DND-41 (cell line): Measurements from ENCODE around the gene GINS2.

Source experiments
- ATAC-seq: fragments of 200-7000 bp; cut with Tn5 transposase; 3 replicates; pipeline ENCODE4 v1.9.1; 2021; ENCODE audit warnings: low read depth; ENCODE audit not compliant: insufficient read depth
- DNase-seq: peaks from one replicate; pipeline ENCODE4 v3.0.0-alpha.2; 2020
- H2AFZ ChIP-seq: 2 replicates; pipeline ENCODE4 v1.6.0; 2012; ENCODE audit warnings: low read depth, low read length
- H3K27ac ChIP-seq: 2 replicates; pipeline ENCODE4 v1.5.1; 2012; ENCODE audit warnings: low read length, inconsistent platforms
- H3K27me3 ChIP-seq: fragments of 200-600 bp; sonication (generic); 2 replicates; pipeline ENCODE4 v1.6.0; 2012; ENCODE audit warnings: low read length, mild to moderate bottlenecking, inconsistent platforms; ENCODE audit not compliant: insufficient read depth, poor library complexity
- H3K36me3 ChIP-seq: 2 replicates; pipeline ENCODE4 v1.5.1; 2012; ENCODE audit warnings: low read length, inconsistent platforms; ENCODE audit not compliant: insufficient read depth
- H3K4me1 ChIP-seq: 2 replicates; pipeline ENCODE4 v1.5.1; 2012; ENCODE audit warnings: mild to moderate bottlenecking, low read length; ENCODE audit not compliant: insufficient read depth
- H3K4me2 ChIP-seq: 2 replicates; pipeline ENCODE4 v1.6.0; 2012; ENCODE audit warnings: mild to moderate bottlenecking, moderate library complexity, low read length, inconsistent platforms; ENCODE audit not compliant: insufficient read depth
- H3K4me3 ChIP-seq, 2 experiments: fragments of 200-600 bp in 1 of 2; shearing (Covaris generic) in 1 of 2; 2 replicates each; pipeline ENCODE4 v1.5.1; 2012 to 2016; ENCODE audit warnings: inconsistent platforms in 2 of 2, low read length in 2 of 2, mild to moderate bottlenecking in 2 of 2, low read depth in 1 of 2, moderate library complexity in 1 of 2
- H3K79me2 ChIP-seq: 2 replicates; pipeline ENCODE4 v1.6.0; 2012; ENCODE audit warnings: low read length, inconsistent platforms; ENCODE audit not compliant: insufficient read depth
- H3K9ac ChIP-seq: 2 replicates; pipeline ENCODE4 v1.6.0; 2012; ENCODE audit warnings: low read depth, mild to moderate bottlenecking, inconsistent platforms, low read length, moderate library complexity
- H3K9me3 ChIP-seq: 2 replicates; pipeline ENCODE4 v1.5.1; 2012; ENCODE audit warnings: low read length, moderate library complexity, mild to moderate bottlenecking, inconsistent platforms; ENCODE audit not compliant: insufficient read depth, severe bottlenecking
- H4K20me1 ChIP-seq: 2 replicates; pipeline ENCODE4 v1.6.0; 2012; ENCODE audit warnings: low read length; ENCODE audit not compliant: insufficient read depth
- CTCF ChIP-seq: IDR thresholded peaks from 2 replicates; pipeline ENCODE4 v1.5.1; 2012; ENCODE audit warnings: borderline replicate concordance, low read length, moderate library complexity, mild to moderate bottlenecking; ENCODE audit not compliant: poor library complexity, severe bottlenecking; ENCODE audit errors: extremely low read depth
- EZH2 ChIP-seq: IDR thresholded peaks from 3 replicates; pipeline ENCODE4 v1.6.1; 2012; ENCODE audit warnings: borderline replicate concordance, low read depth, mild to moderate bottlenecking, moderate library complexity, low read length, inconsistent platforms; ENCODE audit not compliant: severe bottlenecking

Gene GINS2

GRCh38 chr16:85678016-85678415 is 10.7 kb downstream of the GINS2 start:
- peaks cover 98% of the 10 kb centered on the region for H3K36me3 ChIP-seq
- H3K4me2 ChIP-seq = no peak overlapping the region
- H3K4me1 ChIP-seq = no peaks in the 10 kb centered on the region
- peaks cover 15% of the 10 kb centered on the region; the same call in 1 of the 2 replicates for H3K79me2 ChIP-seq
- peaks cover 48% of the 10 kb centered on the region for H4K20me1 ChIP-seq
- ATAC-seq (no peak), DNase-seq (no peak)
- H3K4me3 ChIP-seq = no peak overlapping the region
- no peaks in the 10 kb centered on the region for H3K9me3 ChIP-seq
- H2AFZ ChIP-seq = no peak overlapping the region
- H3K27me3 ChIP-seq = no peaks in the 10 kb centered on the region
- TF ChIP-seq CTCF = no peak
- TF ChIP-seq EZH2 = no peak
- H3K9ac ChIP-seq = no peak overlapping the region
- no peak overlapping the region for H3K27ac ChIP-seq

- no peaks in the 10 kb centered on the region for H3K4me1 ChIP-seq
- H3K27ac ChIP-seq = no peak overlapping the region
- peaks cover 42% of the 10 kb centered on the region for H4K20me1 ChIP-seq
- ATAC-seq (no peak), DNase-seq (no peak)
- H3K27me3 ChIP-seq = no peaks in the 10 kb centered on the region
- H2AFZ ChIP-seq = no peak overlapping the region
- H3K4me2 ChIP-seq = no peak overlapping the region
- peaks cover 98% of the 10 kb centered on the region for H3K36me3 ChIP-seq
- peaks cover 10% of the 10 kb centered on the region; the same call in 1 of the 2 replicates for H3K79me2 ChIP-seq
- no peak overlapping the region for H3K4me3 ChIP-seq
- TF ChIP-seq EZH2 (no peak), CTCF (no peak)
- no peaks in the 10 kb centered on the region for H3K9me3 ChIP-seq
- H3K9ac ChIP-seq = no peak overlapping the region
Measured at GRCh38 chr16:85677383-85677967, 11.3 kb downstream of the GINS2 start.

- Histone ChIP-seq H3K36me3 (peaks cover 99% of the 10 kb centered on the region), H3K4me3 (no peak overlapping the region), H2AFZ (no peak overlapping the region), H3K79me2 (peaks cover 7% of the 10 kb centered on the region; the same call in 1 of the 2 replicates), H3K9ac (no peak overlapping the region), H3K4me2 (no peak overlapping the region), H3K27ac (no peak overlapping the region), H3K27me3 (no peaks in the 10 kb centered on the region), H4K20me1 (peaks cover 40% of the 10 kb centered on the region), H3K9me3 (no peaks in the 10 kb centered on the region), H3K4me1 (no peaks in the 10 kb centered on the region)
- ATAC-seq (peak; percentile 32; the same call in 2 of the 3 replicates), DNase-seq (no peak)
- TF ChIP-seq CTCF = no peak
- no peak for TF ChIP-seq EZH2
Measured at GRCh38 chr16:85676466-85676865, 12.3 kb downstream of the GINS2 start.
